Colonic mucosa (tissue), 4 donors: Measurements from ENCODE around the gene ARX. TPM values are rescaled to one million over a fixed set of nuclear protein-coding genes. Genes with fewer than 3 reads are reported as not detected.

Experiments
- DNase-seq: peaks from one replicate; pipeline ENCODE4 v3.0.0-alpha.2; 2020
- H3K27ac ChIP-seq: fragments of 200-600 bp; one replicate; pipeline ENCODE4 v1.8.0; 2021
- H3K27me3 ChIP-seq: fragments of 200-600 bp; one replicate; pipeline ENCODE4 v1.8.0; 2021
- H3K36me3 ChIP-seq: fragments of 200-600 bp; one replicate; pipeline ENCODE4 v1.8.0; 2021
- H3K4me1 ChIP-seq: fragments of 200-600 bp; one replicate; pipeline ENCODE4 v1.8.0; 2021; ENCODE audit warnings: mild to moderate bottlenecking
- H3K4me3 ChIP-seq: fragments of 200-600 bp; one replicate; pipeline ENCODE4 v1.8.0; 2021
- H3K9ac ChIP-seq, 2 donors: one replicate each; pipeline ENCODE4 v1.7.0; 2013; ENCODE audit warnings: control low read depth in 2 of 2, low read depth in 2 of 2, low read length in 2 of 2
- H3K9me3 ChIP-seq: fragments of 200-600 bp; one replicate; pipeline ENCODE4 v1.8.0; 2021
- intact Hi-C: fragments of 100-400 bp; cut with DNase I; formaldehyde crosslinking; loops from one replicate; pipeline ENCODE4 v1.14.1; 2022
- total RNA-seq, 2 donors: library from RNA; stranded (reverse); fragmentation: NEBNext Ultra II Directional in 1 of 2; extraction: Animal tissue kit (Norgen Biotek cat#: 25700) in 1 of 2; gene quantifications; one replicate each; pipeline ENCODE4 v1.2.1, GENCODE V29; 2021
- TF ChIP-seq, protein P1 (sequence below): fragments of 200-600 bp; IDR thresholded peaks from one replicate; pipeline ENCODE4 v1.8.0; 2022; ENCODE audit warnings: antibody characterized with exemption, mild to moderate bottlenecking
- donor health status: healthy.
- donor health status: DM: no; HTN: no; CAD: no.
- donor health status: DM: no; HTN: no; CAD: no.

ARX gene
- total RNA-seq, 2 donors from 2014 or later: 0.66 to 0.84 TPM

DNA sequence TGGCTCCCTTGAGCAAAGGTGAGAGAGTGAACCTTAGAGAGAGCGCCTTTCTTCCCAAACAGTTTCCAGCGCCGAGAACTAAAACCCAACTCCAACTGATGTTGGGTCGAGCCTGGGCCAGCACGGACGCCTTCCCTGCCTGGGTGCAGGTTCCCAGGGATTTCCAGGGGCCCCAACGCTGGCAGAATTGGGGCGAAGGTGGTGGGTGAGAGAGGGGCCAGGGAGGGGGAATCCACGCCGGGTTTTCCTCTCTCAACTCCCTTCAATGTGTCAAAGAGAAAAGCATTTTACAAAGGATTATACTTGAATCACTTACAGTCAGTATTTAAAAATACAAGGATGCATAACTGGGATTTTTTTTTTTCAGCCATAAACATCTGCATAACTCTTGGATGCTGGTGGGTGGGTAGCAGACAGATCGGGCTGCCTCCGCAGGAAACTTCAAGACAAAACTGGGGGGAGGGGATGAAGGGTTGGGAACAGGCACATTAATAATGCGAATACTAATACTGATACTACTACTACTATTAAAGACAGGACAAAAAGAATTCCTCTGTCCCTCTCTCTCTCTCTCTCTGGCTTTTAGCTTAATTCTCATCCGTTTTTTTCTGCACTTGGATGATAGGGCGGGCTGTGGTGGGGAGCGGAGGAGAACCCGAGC lies 1.3 kb upstream of the ARX start:
- peaks cover 88% of the 10 kb centered on the region for H3K27me3 ChIP-seq
- TF ChIP-seq, protein P1, sequence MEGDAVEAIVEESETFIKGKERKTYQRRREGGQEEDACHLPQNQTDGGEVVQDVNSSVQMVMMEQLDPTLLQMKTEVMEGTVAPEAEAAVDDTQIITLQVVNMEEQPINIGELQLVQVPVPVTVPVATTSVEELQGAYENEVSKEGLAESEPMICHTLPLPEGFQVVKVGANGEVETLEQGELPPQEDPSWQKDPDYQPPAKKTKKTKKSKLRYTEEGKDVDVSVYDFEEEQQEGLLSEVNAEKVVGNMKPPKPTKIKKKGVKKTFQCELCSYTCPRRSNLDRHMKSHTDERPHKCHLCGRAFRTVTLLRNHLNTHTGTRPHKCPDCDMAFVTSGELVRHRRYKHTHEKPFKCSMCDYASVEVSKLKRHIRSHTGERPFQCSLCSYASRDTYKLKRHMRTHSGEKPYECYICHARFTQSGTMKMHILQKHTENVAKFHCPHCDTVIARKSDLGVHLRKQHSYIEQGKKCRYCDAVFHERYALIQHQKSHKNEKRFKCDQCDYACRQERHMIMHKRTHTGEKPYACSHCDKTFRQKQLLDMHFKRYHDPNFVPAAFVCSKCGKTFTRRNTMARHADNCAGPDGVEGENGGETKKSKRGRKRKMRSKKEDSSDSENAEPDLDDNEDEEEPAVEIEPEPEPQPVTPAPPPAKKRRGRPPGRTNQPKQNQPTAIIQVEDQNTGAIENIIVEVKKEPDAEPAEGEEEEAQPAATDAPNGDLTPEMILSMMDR: no peak
- intact Hi-C loops: no loop called here
- H3K27ac ChIP-seq: no peak overlapping the region
- H3K4me1 ChIP-seq: no peaks in the 10 kb centered on the region
- H3K4me3 ChIP-seq: no peak overlapping the region
- no peaks in the 10 kb centered on the region for H3K36me3 ChIP-seq
- no peaks in the 10 kb centered on the region for H3K9me3 ChIP-seq
- DNase-seq: no peak
- no peak overlapping the region for H3K9ac ChIP-seq

DNA sequence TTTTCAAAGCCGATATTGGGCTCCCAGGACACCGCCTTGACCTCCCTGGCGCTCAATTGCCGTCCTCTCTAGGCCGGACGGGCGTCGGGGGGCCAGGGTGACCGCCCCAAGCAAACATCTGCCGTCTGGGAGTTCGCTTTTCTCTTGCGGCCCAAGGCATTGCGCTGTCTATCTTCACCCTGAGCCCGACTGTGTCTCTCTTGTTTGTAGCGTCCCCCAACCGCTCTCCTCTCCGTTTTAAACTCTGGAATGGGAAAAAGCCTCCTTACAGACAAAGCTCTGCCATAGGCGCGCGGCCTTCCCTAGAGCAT lies 551 bp upstream of the ARX start:
- Histone ChIP-seq H3K4me3 (no peak overlapping the region), H3K27me3 (peaks cover 88% of the 10 kb centered on the region), H3K36me3 (no peaks in the 10 kb centered on the region), H3K9me3 (no peaks in the 10 kb centered on the region), H3K4me1 (no peaks in the 10 kb centered on the region), H3K9ac (no peak overlapping the region), H3K27ac (no peak overlapping the region)
- TF ChIP-seq, protein P1: no peak
- intact Hi-C loops: no loop called here
- DNase-seq: no peak

DNA sequence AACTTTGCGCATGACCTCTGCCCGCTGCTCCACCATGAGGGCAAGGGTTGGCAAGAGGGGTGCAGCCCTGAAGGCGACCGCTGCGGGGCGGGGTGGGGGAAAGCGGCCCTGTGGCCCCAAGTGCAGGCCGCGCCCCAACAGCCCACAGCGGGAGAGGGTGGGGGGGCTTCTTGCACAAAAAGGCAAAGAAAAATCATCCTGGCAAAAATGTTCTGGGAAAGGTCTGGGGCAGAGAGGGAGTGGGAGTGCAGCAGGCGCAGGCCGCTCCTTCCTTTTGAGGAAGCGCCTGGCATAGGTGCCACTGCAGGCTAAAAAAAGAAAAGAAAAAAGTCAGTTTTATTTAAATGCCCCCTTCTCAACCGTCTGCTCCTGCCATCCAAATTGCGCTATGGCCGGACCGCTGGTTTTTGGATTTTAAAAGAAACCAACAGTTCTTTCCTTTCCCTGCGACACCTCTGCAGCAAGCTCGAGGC lies 1.4 kb downstream of the ARX start:
- Histone ChIP-seq H3K36me3 (no peaks in the 10 kb centered on the region), H3K27ac (no peak overlapping the region), H3K9me3 (no peaks in the 10 kb centered on the region), H3K9ac (no peak overlapping the region), H3K4me1 (no peaks in the 10 kb centered on the region), H3K4me3 (no peak overlapping the region), H3K27me3 (peaks cover 89% of the 10 kb centered on the region)
- DNase-seq: no peak
- TF ChIP-seq, protein P1: no peak
- intact Hi-C loops: no loop called here

DNA sequence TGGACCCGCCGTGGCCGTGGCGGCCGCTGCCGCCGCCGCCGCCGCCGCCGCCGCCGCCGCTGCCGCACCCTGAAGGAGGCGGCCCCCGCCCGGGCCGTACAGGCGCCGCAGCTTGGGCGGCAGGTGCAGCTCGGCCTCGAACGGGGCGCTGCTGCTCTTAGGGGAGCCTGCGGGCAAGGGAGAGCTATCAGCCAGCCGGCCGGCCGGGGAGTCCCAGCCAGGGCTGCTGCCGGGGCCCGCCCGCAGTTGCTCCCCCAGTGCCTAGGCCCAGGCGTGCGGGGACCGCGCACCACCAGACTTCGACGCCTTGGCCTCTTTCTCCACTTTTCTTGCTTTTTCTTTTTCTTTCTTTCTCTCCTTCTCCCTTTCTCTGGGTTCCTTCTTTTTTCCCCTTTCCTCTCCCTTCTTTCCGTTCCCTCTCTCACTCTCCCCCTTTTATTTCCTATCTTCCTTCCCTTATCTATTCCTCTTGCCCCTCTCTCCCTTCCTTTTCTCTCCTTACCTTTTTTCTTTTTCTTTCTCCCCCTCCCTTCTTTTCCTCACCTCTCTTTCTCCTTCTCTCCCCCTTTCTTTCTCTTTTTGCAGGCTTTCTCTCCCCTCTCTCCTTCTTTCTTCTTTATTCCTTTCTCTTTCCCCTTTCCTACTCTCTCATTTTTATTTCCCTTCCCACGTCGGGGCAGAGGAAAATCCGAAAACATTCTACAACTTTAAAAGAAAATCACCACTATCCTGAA lies 2.0 kb downstream of the ARX start:
- Histone ChIP-seq H3K36me3 (no peaks in the 10 kb centered on the region), H3K4me1 (no peaks in the 10 kb centered on the region), H3K27ac (no peak overlapping the region), H3K27me3 (peaks cover 90% of the 10 kb centered on the region), H3K9me3 (no peaks in the 10 kb centered on the region), H3K4me3 (no peak overlapping the region), H3K9ac (no peak overlapping the region)
- TF ChIP-seq, protein P1: no peak
- intact Hi-C loops: no loop called here
- no peak for DNase-seq

DNA sequence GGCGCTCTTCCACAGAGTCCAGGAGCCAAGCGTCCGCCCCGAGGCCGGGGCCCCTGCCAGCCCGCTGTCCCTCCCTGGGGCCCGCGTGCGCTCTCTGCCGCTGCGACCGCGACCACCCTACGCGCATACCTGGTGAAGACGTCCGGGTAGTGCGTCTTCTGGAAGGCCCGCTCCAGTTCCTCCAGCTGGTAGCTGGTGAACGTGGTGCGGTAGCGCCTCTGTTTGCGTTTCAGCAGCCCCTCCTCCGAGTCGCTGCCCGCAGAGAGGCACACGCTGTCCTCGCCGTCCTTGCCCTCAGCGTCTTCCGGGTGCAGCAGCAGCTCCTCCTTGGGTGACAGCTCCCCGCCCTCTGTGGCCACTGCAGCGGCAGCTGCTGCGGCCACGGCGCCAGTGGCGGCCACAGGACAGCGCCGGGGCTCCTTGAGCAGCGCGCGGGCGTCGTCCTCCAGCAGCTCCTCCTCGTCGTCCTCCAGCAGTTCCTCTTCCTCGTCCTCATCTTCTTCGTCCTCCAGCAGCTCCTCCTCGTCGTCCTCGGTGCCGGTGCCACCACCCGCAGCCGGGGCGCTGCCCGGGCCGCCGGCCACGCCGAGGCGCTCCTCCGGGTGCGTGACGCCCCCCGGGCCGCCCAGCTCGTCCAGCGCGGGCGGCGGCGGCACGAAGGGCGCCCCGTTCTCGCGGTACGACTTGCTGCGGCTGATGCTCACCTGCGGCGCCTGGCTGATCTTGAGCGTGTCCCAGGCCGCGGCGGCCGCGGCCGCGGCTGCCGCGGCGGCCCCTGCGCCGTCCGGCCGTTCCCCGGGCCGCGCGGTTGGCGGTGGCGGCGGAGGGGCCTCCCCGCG lies 2.8 kb downstream of the ARX start:
- Histone ChIP-seq H3K9ac (no peak overlapping the region), H3K27me3 (peaks cover 90% of the 10 kb centered on the region), H3K36me3 (no peaks in the 10 kb centered on the region), H3K9me3 (no peaks in the 10 kb centered on the region), H3K27ac (no peak overlapping the region), H3K4me3 (peak overlapping the region; percentile 15), H3K4me1 (no peaks in the 10 kb centered on the region)
- intact Hi-C loops: no loop called here
- TF ChIP-seq, protein P1: no peak
- no peak for DNase-seq
